ENCODE data around the gene LETM1.

DNA sequence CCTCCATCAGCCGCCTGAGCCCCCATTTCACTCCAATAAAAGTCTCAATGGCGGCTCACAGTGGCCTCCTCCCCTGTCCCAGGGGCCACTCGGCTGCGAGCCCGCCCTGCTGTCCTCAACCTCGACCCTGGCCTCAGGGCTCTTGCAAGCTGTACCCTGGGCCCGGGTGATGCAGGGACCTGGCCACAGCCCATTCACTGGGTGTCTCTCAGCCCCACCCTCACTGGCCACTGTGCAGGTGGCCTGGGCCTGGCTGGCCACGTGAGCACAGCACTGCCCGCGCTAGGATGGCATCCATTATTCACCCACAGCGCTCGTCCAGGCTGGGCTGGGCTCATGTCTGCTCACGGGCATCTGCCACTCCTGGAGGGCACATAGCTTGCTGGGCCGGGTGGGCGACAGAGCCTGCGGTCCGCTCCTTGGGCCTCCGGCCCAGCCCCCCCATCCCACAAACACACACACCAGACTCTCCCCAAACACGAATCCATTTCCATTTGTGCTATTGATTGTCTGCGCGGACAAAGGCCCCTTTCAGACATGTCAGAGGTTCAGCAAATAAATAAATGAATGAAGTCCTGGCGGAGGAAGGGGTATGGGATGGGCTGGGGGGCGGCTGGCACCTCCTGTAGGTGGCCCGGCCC lies 79.3 kb downstream of the LETM1 start:
- TF ChIP-seq EZH2 (IDR thresholded peaks at IDR 0.05), result no peak
- TF ChIP-seq POLR2AphosphoS5 (IDR thresholded peaks at IDR 0.05; ENCODE audit: borderline replicate concordance, low read depth, low read length), result no peak
- TF ChIP-seq FOXP2 (optimal IDR thresholded peaks at IDR 0.05; ENCODE audit: control extremely low read depth, extremely low read length, insufficient read depth), result no peak

All from SK-N-MC (cell line).